Endometrial microvascular endothelial cells (primary cell): ENCODE results near the gene INPP4B. TPM values are rescaled to one million over a fixed set of nuclear protein-coding genes. Genes with fewer than 3 reads are reported as not detected.
"Not testable (repeated sequence)": the region's sequence is repeated elsewhere in the genome, so short reads cannot be mapped to it uniquely, and the experiment has no call there.

Source experiments
- in situ Hi-C: cut with HindIII; loops from 2 replicates; pipeline ENCODE4 v1.10.0; 2017; ENCODE audit warnings: low sequenced_read_pairs, low pct_unique_long_range_greater_than_20kb; ENCODE audit errors: inconsistent ontology term
- total RNA-seq: library from RNA; depleted of rRNA; stranded (reverse); fragments of >200 nt; gene quantifications from one replicate; pipeline ENCODE4 v1.2.3, GENCODE V29; 2015; ENCODE audit errors: inconsistent ontology term

Gene INPP4B
- total RNA-seq, 1 donor from 2014 or later: 0.46 TPM

DNA sequence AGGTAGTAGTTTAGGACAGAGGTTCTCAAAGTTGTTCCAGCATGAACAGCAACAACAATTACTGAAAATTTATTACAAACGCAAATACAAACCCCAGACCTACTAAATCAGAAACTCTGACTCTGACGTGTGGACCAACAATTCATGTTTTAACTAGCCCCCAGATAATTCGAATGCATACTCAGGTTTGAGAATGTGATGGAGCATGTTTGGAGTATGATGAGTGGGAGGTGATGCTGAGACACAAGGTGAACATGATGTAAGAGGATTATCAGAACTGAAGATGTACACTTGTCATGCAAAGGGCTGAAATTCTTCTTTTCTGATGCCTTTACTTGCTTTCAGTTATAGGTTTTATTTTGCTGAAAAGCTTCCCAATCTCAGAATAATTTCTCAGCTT, 323.0 kb downstream of the INPP4B start:
- in situ Hi-C loops: no loop called here

GRCh38 chr4:142519342-142519741, 326.8 kb downstream of the INPP4B start:
- in situ Hi-C loops: no loop called here

GRCh38 chr4:142516686-142517526, 329.2 kb downstream of the INPP4B start:
- in situ Hi-C loops: no loop called here

DNA sequence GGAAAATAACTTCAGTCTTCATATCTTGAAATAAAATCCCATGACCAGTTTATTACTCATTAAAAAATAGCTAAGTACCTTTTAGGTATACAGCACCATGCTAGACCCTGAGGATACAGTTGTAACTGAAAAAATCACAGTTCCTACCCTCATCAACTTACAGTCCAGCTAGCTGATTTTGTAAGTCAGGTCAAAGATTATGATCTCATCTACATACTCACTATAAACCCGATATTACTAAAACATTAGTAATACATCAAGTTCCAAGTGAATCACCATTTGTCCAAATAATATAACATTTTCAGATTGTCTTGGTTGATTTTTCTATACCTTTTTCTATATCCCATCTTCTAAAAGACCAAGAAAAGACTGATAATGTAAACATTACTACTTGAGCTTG, 333.9 kb downstream of the INPP4B start:
- in situ Hi-C loops: no loop called here

DNA sequence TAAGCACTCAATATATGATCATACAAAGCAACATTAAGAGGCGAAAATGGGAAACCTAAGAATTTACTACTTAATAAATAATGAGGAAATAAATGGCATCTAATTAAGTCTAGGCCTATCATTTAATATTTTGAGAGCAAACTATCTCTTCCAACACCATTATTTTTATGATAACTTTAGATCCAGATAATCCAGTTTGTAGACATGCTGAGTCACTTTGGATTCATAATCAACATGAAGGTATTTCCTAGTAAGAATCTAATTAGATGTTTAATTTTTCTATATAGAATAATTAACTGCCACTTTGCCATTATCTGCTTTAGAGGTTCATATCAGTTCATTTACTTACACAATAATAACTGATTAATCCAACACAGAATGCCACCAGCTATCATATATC, 336.2 kb downstream of the INPP4B start:
- in situ Hi-C loops: no loop called here

DNA sequence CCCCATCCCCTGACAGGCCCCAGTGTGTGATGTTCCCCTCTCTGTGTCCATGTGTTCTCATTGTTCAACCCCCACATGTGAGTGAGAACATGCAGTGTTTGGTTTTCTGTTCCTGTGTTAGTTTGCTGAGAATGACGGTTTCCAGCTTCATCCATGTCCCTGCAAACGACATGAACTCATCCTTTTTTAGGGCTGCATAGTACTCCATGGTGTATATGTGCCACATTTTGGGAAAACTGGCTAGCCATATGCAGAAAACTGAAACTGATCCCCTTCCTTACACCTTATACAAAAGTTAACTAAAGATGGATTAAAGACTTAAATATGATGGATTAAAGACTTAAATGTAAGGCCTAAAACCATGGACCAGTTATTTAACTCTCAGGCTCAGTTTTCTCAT, 336.7 kb downstream of the INPP4B start:
- in situ Hi-C loops: not testable (repeated sequence)

- in situ Hi-C loops: no loop called here
Measured at GRCh38 chr4:142500966-142501365, 345.1 kb downstream of the INPP4B start.

DNA sequence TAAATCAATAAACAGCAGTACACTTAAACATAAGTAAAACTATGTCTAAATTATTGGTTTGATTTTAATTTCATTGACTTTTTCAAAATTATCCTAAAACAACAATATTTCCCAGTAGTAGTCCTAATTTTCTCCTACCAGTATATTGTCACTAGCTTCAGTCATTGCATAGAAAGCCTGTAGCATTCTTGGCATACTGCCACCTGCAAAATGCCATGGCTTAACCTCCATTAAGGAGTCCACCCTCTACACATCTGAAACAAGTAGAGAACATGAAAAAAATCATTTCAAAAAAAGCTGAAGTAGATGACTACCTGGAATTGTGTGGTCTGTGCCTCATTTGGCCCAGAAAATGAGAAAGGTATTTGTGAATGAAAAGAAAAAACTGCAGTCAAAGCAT, 348.5 kb downstream of the INPP4B start:
- in situ Hi-C loops: no loop called here

DNA sequence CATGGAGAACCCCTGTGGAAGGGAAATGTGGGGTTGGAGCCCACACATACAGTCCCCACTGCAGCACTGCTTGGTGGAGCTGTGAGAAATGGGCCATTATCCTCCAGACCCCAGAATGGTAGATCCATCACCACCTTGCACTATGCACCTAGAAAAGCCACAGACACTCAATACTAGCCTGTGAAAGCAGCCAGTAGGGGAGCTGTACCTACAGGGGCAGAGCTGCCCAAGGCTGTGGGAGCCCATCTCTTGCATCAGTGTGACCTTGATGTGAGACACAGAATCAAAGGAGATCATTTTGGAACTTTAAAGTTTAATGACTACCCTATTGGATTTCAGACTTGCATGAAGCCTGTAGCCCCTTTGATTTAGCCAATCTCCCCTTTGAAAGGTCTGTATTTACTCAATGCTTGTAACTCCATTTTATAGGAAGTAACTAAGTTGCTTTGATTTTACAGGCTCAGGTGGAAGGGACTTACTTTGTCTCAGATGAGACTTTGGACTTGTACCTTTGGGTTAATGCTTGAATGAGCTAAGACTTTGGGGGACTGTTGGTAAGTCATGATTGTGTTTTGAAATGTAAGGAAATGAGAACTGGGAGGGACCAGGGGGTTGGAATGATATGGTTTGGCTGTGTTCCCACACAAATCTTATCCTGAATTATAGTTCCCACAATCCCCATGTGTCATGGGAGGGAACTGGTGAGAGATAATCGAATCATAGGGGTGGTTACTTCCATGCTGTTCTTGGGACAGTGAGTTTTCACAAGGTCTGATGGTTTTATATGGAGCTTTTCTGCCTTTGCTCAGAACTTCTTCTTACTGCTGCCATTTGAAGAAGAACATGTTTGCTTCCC, 352.6 kb downstream of the INPP4B start:
- in situ Hi-C loops: no loop called here

DNA sequence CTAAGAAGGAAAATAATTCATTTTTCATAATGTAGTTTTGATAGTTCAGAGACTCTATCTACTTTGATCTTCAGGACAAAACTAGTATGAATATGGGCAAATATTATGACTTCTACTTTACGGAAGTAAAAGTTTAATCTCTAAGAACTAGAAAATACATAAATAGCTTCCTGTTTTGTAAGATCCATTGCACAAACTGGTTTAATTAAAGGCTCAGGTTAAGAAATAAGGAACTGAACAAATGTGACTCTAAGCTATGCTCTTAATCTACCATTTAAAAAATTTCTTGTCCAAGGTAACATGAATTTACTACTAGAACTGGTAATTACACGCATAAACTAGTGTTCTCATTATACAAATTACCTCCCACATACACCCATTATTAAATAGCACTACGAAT, 360.6 kb downstream of the INPP4B start:
- in situ Hi-C loops: no loop called here

GRCh38 chr4:142480244-142480643, 365.9 kb downstream of the INPP4B start:
- in situ Hi-C loops: no loop called here

DNA sequence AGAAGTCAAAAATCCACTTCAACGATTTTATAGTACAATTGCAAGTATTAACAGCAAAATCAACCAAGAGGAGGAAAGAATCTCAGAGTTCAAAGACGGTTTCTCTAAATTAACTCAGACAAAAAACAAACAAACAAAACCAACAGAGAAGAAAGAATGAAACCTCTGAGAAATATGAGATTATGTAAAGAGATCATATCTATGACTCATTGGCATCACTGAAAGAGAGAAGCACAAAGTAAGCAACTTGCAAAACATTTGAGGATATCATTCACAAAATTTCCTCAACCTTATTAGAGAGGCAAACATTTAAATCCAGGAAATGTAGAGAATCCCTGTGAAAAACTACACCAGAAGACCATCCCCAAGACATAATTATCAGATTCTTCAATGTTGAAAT, 370.4 kb downstream of the INPP4B start:
- in situ Hi-C loops: no loop called here

GRCh38 chr4:142474398-142475087, 371.6 kb downstream of the INPP4B start:
- in situ Hi-C loops: no loop called here

DNA sequence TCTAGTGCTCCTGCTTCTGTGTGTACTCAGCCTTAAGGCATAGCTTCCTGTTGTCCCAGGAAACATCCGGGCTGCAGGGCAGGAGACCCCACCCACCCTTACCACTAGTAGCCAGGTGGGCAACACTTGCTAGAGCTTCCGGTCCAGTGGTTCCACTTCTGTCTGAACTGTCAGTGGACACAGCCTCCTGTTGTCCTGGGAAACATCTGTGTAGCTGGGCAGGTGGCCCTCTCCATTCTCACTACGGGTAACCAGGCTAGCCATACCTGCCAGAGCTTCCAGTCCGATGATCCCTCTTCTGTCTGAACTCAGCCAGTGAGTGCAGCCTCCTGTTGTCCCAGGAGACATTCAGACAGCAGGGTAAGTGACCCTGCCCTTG, 372.2 kb downstream of the INPP4B start:
- in situ Hi-C loops: no loop called here

- in situ Hi-C loops: no loop called here
Measured at GRCh38 chr4:142473218-142473959, 372.7 kb downstream of the INPP4B start.

- in situ Hi-C loops: no loop called here
Measured at GRCh38 chr4:142467088-142467487, 379.0 kb downstream of the INPP4B start.

DNA sequence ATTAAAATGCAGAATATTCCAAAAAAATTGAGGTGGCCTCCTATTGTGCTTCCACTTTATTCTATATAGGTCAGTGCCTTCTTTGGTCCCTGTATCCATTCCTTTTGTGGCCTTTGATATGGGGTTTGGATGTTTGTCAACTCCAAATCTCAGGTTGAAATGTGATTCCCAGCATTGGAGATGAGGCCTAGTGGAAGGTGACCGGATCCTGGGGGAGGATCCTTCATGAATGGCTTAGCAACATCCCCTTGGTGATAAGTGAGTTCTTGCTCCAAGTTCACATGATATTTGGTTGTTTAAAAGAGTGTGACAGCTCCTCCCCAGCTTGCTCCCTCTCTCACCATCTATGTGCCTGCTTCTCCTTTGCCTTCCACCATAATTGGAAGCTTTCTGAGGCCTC, 380.6 kb downstream of the INPP4B start:
- in situ Hi-C loops: no loop called here

DNA sequence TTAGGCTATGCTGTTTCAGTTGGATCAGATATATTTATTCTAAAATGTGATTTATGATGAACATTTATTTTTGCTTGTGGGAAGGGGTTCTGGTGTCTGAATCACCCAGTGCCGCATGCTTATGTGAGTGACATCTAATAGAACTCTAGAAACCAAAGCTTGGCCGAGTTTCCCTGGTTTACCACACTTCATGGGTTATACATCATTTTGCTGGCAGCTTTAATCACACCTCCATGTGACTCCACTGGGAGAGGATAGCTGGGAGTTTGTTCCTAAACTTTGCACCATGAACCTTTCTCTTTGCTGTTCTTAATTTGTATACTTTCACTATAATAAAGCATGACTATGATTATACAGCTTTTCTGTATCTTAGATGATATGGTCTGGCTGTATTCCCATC, 382.9 kb downstream of the INPP4B start:
- in situ Hi-C loops: no loop called here
